HL-60 (cell line): ENCODE measurements around the gene BHLHE23.

Experiments
- DNase-seq, 2 experiments: peaks; one replicate each; pipeline ENCODE4 v3.0.0-alpha.2; 2010 to 2020; ENCODE audit warnings: low read depth in 1 of 2, low spot score in 1 of 2
- H3K27ac ChIP-seq: fragments of 250-450 bp; sonication (Bioruptor Pico); replicated peaks from 2 replicates; pipeline ENCODE4 v1.5.1; 2020; ENCODE audit warnings: mild to moderate bottlenecking, moderate library complexity
- H3K27me3 ChIP-seq: fragments of 250-450 bp; sonication (Bioruptor Pico); 2 replicates; pipeline ENCODE4 v1.5.1; 2021; ENCODE audit warnings: mild to moderate bottlenecking, moderate library complexity; ENCODE audit not compliant: insufficient read depth, poor library complexity, severe bottlenecking
- H3K4me3 ChIP-seq: replicated peaks from 2 replicates; pipeline ENCODE4 v1.5.1; 2011; ENCODE audit warnings: mild to moderate bottlenecking, control low read depth, low read length; ENCODE audit not compliant: insufficient read depth
- CTCF ChIP-seq: IDR thresholded peaks from one replicate; pipeline ENCODE4 v1.5.1; 2011; ENCODE audit warnings: low read length, control low read depth, inconsistent platforms; ENCODE audit not compliant: insufficient read depth
- GABPA ChIP-seq: IDR thresholded peaks from 2 replicates; pipeline ENCODE4 v1.6.1; 2012; ENCODE audit warnings: low read depth
- POLR2AphosphoS5 ChIP-seq: IDR thresholded peaks from 2 replicates; pipeline ENCODE4 v1.6.1; 2012; ENCODE audit warnings: low read depth
- SPI1 ChIP-seq: IDR thresholded peaks from 2 replicates; pipeline ENCODE4 v1.6.1; 2012; ENCODE audit warnings: low read depth, mild to moderate bottlenecking, borderline replicate concordance
- TF ChIP-seq, protein P1 (sequence below): IDR thresholded peaks from 2 replicates; pipeline ENCODE4 v1.6.1; 2012; ENCODE audit warnings: low read depth; ENCODE audit not compliant: insufficient replicate concordance

The BHLHE23 gene

GRCh38 chr20:62965363-62965771 is 41.4 kb downstream of the BHLHE23 start:
- Histone ChIP-seq H3K4me3 (no peak overlapping the region), H3K27ac (no peak overlapping the region), H3K27me3 (peaks cover 3% of the 10 kb centered on the region)
- TF ChIP-seq SPI1 (no peak), GABPA (no peak), CTCF (no peak), POLR2AphosphoS5 (no peak)
- TF ChIP-seq, protein P1, sequence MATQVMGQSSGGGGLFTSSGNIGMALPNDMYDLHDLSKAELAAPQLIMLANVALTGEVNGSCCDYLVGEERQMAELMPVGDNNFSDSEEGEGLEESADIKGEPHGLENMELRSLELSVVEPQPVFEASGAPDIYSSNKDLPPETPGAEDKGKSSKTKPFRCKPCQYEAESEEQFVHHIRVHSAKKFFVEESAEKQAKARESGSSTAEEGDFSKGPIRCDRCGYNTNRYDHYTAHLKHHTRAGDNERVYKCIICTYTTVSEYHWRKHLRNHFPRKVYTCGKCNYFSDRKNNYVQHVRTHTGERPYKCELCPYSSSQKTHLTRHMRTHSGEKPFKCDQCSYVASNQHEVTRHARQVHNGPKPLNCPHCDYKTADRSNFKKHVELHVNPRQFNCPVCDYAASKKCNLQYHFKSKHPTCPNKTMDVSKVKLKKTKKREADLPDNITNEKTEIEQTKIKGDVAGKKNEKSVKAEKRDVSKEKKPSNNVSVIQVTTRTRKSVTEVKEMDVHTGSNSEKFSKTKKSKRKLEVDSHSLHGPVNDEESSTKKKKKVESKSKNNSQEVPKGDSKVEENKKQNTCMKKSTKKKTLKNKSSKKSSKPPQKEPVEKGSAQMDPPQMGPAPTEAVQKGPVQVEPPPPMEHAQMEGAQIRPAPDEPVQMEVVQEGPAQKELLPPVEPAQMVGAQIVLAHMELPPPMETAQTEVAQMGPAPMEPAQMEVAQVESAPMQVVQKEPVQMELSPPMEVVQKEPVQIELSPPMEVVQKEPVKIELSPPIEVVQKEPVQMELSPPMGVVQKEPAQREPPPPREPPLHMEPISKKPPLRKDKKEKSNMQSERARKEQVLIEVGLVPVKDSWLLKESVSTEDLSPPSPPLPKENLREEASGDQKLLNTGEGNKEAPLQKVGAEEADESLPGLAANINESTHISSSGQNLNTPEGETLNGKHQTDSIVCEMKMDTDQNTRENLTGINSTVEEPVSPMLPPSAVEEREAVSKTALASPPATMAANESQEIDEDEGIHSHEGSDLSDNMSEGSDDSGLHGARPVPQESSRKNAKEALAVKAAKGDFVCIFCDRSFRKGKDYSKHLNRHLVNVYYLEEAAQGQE = no peak
- no peak for DNase-seq

DNA sequence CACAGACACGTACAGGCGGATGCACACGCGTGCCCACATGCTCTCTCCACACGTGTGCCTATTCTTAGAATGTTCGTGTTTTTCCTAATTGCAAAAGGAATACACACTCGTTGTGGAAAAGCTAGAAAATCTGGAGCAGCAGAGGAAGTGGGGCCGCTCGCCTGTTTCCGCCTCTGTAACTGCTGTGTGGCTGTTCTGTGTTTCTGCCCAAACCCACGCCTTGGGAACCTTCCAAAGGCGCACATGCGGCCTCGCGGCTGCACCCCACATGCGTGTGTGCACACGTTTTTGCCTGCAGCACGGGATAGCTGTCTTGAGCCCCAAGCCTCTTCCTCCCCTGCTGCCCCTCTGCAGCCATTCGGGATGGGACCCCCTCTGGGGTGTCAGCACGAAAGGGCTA is 42.1 kb downstream of the BHLHE23 start:
- no peak overlapping the region for H3K4me3 ChIP-seq
- no peak overlapping the region for H3K27ac ChIP-seq
- no peak for DNase-seq
- H3K27me3 ChIP-seq = no peaks in the 10 kb centered on the region
- no peak for TF ChIP-seq CTCF
- no peak for TF ChIP-seq POLR2AphosphoS5
- TF ChIP-seq, protein P1 = no peak
- no peak for TF ChIP-seq GABPA
- no peak for TF ChIP-seq SPI1

DNA sequence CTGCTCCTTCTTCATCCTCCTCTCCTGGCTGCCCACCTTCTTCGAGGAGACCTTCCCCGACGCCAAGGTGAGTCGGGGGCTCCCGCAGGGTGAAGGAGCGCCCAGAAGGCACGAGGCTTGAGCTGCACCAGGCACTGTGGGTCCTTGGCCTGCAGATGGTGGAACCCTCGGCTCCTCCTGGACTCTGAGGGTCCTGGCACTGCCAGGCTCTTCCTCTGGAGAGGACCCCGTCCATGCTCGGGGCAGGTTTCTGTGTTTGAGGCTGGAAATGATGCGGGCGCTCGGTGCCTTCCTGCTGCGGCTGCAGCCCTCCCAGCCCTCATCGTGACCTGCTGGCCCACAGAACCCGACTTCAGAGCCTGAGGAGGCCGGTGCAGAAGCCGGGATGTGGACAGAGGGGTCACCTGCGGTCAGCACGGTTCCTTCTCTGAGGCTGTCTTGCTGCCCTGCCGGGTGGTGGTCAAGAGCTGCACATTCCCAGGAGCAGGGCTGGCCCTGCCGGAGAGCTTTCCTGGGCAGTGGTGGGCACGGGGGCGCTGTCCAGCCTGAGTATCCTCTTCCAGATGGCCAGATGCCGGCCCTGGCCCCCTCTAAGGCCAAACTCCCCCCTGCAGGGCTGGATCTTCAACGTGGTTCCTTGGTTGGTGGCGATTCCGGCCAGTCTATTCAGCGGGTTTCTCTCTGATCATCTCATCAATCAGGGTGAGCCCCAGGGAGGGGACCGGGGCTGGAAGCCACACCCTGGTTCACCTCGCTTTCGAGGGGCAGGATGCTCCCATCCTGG is 43.0 kb downstream of the BHLHE23 start:
- TF ChIP-seq, protein P1 = peak; percentile 24
- no peak for TF ChIP-seq GABPA
- no peak overlapping the region for H3K4me3 ChIP-seq
- no peaks in the 10 kb centered on the region for H3K27me3 ChIP-seq
- no peak for DNase-seq
- no peak overlapping the region for H3K27ac ChIP-seq
